Stimulated activated CD4-positive, alpha-beta T cell treated with anti-CD3 and anti-CD28 coated beads, Interleukin-12 subunit alpha, Interleukin-12 subunit beta, amount 100 ng/mL, for 48 hours (primary cell): ENCODE measurements around the gene SERINC3.
"Not testable (repeated sequence)": the region's sequence is repeated elsewhere in the genome, so short reads cannot be mapped to it uniquely, and the experiment has no call there.

ENCODE experiments used
- DNase-seq, 3 donors: peaks; one replicate each; pipeline ENCODE4 v3.0.0-alpha.2; 2020; ENCODE audit warnings: low read depth in 2 of 3, low spot score in 1 of 3

SERINC3 gene

DNA sequence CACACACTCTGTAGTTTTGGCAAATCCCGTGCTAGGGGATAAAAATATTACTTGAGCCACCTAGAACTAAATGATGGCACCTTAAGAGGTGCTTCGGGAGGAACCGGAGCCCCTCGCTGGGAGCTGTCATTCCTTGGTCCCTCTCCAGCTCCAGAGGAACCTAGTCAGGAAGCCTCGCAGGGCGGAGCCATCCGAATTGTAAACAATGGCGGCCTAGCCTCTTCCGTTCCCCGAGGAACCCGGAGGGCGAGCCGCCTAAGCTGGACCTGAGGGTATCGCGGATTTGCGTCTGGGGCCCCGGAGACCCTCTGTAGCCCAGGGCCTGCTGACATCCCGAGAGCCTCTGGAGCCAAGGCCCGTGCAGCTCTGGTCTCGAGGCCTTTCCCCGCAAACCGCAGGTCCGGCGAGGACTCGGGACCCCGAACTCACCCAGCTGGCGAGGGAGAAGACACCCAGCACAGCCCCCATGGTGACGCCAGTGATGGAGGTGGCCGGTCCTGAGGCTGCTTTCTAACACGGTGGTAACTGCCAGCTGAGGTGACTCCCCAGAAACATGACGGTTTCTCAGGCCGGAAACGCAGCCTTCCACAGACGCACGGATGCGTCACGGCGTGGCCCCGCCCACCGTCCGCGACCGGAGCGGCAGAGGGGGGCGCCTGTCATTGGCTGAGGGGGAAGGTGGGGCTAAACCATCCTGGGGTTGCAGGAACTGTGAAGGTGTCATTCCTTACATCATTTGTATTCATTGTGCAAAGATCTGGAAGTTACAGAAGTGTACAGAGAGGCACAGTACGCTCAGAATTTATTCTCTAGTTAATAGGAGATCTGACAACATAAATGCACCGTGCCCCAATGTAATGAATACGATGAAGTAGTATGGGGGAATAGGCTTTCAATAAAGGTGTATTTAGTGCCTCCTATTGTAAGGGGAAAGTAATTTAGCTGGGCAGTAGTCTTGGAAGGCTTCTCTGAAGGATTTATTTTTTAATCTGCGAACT, at the start of gene SERINC3:
TSS of gene SERINC3 (minus strand) at position 587 of the 998 bp plus-strand sequence. CDS start at position 468, 119 bp downstream.
- DNase-seq = peak; percentile 94 to 97 (median 95)

DNA sequence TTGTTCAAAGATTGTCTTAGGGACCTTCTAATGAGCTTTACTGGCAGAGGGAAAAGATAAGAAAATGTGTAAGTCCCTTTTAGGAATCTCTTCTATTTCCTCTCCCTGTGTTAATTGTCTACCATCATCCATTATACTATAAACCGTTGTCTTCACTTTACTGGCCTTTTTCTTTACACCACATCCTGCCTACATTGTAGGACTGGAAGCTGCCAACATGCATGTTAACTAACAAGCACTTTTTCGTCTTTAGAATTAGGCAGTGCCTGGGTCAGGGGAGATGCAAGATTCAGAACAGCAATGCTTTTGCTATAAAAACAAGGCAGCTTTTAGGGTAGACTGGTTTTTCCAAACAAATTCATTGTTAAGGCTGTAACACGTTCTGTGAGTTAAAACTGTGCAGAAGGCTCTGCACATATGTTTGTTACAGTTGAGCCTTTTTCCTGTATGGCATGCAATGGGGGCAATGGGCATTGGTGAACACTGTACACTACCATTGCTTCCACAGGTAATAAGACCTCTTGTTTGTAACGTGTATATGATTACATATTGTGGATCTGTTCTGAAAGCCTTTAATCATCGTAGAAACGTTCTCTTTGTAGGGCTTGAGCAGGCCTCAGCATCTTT, 49.6 kb upstream of the SERINC3 start:
- DNase-seq = no peak

DNA sequence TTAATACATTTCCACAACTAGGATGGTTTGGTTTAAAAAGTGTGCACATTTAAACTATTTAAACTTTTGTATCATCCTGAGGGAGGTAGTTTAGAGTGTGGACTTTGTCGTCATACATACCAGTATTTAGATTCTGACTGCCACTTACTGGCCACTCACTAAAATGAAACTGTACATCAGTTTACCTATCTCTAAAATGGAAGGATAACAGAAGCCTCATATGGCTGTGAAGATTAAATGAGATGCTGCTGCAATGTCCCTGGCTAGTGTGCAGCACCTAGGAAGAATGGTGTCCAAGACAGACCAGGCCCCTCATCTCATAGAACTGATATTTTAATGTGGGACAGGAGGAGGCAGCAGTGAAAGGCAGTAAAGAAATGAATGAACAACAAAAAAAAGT, 48.5 kb upstream of the SERINC3 start:
- DNase-seq = no peak

DNA sequence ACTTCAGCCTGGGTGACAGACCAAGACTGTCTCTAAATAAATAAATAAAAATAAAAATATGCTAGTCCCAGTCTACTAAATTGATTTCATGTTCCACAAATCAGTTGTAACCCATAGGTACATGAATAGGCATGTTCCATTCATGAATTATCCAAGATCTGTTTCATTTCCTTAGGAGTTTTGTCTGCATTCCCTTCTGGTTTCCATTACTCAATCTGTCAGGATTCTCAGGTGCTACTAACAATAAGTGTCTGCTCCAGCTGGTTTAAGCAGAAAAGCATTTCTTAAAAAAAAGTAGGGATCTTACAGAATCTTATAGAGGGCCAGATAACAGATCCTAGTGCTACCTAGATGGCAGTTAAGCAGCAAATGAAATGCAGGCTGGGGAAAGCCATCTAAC, 44.9 kb upstream of the SERINC3 start:
- no peak for DNase-seq

DNA sequence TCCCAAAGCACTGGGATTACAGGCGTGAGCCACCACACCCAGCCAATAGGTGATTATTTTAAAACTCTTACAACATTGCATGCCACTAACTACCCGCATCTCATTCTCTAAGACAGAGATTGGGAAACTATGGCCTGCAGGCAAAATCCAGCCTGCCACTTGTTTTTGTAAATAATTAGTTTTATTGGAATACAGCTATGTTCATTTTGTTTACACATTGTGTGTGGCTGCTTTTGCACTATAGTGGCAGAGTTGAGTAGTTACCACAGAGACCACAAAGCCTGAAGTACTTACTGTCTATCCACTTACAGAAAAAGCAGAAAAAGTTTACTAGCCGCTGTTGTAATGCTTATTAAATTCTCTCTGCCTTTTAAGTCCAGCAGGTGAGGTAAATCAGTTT, 44.1 kb upstream of the SERINC3 start:
- DNase-seq = no peak

DNA sequence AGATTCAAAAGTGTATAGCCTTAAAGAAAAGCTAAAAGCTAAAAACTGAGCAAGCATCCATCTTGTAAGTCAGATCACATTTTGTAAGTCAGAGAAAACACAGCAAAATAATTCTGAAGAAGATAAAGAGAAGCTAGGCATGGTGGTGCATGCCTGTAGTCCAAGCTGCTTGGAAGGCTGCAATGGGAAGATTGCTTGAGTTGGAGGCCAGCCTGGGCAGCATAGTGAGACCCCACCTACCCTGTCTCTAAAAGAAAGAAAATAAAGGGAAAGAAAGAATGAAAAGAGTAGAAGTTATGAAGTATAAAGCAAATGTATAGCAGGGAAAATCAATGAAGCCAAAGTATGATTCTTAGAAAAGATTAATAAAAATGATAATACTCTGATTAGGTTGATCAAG, 40.0 kb upstream of the SERINC3 start:
- DNase-seq = no peak

DNA sequence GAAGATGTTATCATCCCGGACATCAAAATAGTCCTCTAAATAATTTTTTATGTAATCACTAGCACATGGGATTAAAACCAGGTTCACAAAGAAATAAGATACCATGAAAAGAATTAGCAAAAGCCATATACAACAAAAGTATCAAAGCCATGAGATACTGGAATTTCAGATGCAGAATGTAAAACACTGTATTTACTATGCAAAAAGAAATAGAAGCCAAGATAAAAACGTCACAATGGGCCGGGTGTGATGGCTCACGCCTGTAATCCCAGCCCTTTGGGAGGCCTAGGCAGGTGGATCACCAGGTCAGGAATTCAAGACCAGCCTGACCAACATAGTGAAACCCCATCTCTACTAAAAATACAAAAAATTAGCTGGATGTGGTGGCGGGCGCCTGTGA, 38.9 kb upstream of the SERINC3 start:
- DNase-seq = not testable (repeated sequence)

DNA sequence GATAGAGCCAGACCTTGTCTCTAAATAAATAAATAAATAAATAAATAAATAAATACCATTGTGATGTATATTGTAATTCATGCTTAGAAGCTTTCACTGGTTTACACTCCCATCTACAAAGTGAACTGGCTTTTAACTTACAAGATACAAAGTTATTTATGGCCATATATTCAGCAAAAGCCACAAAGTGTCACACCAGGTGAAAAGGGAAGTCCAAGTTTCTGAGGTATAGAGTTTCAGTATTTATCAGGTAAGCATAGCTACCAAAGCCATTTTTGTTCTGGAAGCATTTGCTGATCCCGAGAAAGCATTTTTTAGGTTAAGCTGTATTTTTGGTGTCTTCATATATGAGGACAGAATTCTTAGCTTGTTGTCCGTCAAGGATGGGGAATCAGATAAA, 38.4 kb upstream of the SERINC3 start:
- no peak for DNase-seq

DNA sequence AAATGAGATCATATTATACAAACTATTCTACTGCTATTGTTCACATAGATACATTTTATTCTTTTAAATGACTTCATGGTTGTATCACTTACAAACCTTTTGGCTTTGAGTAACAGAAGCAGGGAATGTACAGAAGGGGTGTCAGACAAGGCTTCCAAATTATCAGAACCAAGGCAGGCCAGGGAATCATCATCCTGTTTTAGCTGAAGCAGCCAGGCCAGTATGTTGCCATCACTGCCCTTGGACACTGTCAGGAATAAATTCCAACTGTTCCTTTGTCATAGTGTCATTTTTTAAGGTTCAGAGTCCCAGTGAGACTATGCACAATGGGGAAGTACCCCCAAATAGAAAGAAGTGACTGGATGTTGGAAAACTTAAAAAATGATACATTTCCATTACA, 37.4 kb upstream of the SERINC3 start:
- no peak for DNase-seq

DNA sequence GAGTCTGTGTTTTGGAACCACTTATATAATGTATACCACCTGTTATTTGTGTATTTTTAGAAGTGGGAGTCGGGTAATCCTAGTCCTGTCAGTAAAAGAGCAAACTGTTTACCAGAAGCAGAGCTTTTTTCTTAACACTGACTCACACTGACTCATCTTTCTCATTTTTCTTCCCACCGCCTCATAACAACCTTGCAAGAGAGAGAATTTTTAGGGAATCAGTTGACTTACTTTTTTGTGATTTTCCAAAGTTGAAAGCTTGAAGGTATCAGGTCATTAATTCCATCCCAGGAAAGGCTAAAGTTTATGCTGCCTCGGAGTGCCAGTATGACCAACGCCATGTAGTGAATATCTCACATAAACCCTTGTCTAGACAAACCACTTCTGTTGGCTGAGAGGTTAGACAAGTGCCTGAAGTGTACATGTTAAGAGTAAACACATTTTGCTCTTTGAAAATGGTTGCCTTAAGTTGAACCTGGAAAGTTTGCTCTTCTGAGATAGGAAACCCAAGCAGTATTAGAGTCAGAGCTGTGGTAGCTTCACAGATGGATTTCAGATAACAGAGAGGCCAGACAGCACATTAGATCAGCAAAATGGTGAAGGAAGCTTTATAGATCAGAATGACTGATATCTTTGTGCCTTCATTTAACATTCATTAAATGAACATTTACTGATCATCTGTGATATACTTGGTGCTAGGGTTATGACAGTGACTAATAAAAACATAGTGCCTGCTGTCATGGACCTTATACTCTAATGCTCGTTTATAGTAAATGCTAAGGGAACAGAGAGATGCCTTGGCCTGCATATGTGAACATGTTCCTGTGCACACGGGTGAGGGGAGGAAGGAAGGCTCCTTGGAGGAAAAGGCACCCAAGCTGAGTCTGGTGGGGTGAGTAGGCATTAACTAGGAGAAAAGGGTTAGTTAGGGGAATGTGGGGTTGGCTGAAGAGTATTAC, 31.4 kb upstream of the SERINC3 start:
- no peak for DNase-seq

DNA sequence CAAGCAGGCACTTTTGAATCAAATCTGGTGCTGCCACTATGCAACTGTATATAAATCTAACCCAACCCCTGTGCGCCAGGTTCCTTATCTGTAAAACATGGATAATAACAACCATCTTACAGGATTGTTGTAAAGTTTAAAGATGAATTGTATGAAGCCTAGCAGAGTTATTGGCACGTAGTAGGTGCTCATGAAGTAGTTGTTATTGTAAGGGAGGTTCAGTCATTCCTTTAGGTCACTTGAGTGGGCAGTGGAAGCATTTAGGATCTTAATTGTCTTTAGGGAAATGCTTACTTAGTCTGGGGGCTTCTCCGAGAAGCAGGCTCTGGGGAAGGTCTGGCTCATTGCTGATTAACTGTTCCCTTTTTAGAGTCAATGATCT, 30.7 kb upstream of the SERINC3 start:
- DNase-seq = no peak

DNA sequence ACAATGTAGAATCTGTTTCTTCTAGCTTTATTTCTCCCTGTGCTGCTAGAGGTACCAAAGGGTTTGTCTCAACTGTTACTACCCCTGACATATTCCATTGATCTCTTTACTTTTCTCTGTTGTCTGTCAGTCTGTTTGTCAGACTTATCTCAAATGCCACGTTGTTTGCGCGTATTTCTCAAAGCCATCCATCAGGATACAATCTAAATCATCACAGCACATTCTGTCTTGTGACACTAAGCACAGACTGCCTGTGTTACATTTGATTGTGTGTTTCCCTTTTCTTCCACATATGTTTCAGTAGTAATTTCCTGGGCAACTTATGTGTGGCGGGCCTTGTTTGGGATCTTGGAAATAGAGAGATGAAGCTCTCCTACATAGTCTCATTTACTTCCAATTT, 30.2 kb upstream of the SERINC3 start:
- no peak for DNase-seq

DNA sequence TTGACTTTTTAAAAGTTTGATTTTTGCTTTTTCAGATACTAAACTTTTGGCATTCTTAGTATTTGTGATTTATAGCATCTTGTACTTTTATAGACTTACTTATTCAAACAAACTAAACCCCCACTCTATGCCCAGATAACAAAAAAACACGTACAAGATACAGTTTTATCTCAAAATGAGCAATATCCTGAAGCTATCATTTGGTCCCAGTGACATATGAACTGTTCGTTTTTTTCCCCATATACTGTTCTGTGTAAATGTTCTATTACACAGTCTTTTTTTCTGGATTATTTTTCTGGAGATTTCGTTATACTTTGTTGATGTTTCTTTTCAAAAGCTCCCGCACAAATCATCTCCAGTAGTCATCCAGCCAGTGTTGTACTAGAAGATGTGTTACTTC, 27.3 kb upstream of the SERINC3 start:
- DNase-seq = no peak

DNA sequence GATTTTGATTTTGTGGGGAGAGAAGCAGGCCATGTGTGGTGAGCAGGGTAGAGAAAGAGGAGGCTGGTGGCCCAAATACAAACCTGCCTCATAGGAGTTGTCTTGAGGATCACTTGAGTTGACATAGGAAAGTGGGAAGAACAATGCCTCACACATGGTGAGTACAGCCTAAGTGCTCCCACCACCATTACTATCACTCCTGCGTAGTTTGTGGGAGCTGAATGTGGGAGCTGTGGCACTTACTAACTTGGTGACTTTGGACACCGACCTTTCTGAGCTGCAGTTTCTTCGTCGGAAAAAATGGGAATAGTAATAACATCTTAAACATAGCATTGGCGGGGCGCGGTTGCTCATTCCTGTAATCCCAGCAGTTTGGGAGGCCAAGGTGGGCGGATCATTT, 25.5 kb upstream of the SERINC3 start:
- DNase-seq = no peak

DNA sequence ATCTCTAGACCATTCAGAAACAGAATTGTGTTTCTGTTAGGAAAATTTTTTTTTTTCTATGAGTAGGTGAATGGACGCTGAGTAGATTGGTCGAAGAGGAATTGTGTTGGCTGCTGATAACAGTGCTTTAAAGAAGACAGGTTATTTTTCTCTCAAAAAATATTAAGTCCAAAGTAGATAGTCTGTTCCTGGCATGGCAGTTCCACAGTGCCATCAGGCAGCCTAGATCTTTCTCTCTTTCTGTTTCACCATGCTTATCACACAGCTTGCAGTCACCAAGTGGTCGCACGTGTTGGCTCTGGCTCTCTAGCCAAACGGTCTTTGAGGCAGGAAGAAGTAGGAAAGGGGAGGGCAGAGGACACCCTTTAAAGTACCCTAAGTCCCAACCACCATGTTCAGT, 22.4 kb upstream of the SERINC3 start:
- no peak for DNase-seq

DNA sequence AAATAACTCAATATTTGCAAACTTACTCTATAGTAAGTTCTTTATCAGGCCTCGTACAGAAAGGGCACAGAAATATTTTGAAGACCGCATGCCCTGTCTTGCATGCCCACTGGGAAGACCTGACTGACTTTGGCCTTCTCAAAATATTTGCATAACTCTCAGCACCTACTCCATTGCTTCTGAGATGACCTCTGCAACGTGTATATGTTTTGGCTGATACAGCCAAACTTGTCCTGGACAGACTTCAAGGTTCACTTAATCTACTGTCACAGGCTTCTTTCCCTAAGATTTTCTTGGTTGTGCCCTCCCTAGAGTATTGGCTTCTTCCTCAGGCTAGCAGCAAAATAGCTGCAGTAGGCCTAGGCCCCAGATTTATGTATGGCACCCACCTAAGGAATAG, 21.5 kb upstream of the SERINC3 start:
- no peak for DNase-seq

DNA sequence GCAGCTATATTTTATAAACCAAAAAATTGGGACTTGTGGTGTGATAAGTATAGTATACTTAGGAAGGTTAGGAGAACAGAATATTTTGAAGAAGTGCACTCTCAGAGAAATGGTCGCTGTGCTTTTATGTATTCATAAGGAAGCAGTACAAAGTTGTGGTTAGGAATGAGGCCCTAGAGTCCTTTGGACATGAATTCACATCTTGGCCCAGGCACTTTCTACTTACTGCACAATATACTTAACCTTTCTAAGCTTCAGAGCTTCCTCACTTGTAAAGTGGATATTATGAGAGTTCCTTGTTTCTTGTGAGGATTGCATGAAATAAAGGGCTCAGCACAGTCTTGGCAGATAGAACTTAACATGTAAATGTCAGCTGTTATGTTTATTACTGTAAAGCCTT, 21.0 kb upstream of the SERINC3 start:
- no peak for DNase-seq

DNA sequence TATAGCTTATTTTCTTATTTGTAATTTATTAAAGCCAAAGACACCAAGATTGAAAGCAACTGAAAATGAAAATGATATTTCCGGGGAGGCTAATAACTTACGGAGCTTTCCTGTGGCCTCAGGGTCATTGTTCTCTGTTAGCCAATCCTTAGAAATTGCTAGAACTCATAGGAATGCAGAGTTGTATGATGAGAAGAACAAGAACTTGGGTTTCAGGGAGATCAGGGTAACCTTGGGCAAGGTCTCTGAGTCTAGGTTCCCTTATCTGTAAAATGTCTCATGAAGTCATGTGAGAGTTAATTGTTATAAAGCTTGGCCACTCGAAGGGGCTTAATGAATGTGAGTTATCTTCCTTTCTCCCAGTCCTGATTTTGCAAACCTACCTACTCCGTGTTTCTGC, 20.1 kb upstream of the SERINC3 start:
- no peak for DNase-seq

DNA sequence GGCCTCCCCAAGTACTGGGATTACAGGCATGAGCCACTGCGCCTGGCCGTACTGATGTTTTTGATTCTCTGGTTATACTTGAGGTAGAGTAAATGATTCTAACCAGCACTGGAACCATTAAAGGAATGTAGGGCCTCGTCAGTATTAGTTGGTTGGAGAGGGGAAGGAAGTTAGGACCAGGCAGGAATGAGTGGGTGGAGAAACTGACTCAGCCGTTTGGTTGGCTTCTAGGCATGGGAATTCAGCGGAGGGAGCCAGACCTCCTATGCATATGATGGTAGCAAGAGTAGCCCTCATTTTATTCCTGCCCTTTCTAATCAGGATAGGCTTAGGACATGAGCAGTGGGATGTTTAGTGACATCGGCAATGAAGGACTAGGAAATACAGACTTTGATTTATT, 19.0 kb upstream of the SERINC3 start:
- no peak for DNase-seq

DNA sequence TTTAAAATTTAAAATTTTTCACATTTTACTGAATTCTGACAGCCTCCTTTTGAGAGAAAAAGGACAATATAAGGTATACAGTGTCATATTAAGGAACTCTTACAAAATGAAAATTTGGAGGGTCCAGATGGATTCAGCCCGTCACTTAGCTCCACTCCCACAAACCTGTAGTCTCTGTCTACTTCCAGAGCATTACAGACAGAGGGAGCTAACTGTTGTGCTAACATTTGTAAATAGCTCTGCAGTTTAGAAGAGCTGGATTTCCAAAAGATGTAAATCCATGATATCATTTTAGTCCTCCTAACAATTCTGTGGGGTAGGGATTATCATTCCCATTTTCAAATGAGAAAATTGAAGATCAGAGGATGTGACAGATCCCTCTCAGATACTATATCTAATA, 16.1 kb upstream of the SERINC3 start:
- no peak for DNase-seq

DNA sequence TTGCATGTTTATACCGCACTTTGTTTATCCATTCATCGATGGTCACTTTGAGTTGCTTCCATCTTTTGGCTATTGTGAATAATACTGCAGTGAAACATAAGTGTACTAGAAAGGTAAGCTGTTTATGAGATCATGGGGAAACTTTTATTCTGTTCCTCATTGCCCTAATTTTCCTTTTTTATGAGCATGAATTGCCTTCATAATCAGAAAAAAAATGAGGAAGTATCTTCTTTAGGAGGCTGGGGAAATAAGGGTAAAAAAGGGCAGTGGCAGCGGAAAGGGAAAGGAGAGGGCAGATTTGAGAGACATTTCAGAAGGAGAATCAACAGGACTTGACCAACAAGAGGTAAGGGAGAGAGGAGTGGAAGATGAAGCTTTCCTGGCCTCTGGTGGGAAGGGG, 14.3 kb upstream of the SERINC3 start:
- DNase-seq = no peak
